ENCODE data around the gene PRKG1.

PRKG1 gene

DNA sequence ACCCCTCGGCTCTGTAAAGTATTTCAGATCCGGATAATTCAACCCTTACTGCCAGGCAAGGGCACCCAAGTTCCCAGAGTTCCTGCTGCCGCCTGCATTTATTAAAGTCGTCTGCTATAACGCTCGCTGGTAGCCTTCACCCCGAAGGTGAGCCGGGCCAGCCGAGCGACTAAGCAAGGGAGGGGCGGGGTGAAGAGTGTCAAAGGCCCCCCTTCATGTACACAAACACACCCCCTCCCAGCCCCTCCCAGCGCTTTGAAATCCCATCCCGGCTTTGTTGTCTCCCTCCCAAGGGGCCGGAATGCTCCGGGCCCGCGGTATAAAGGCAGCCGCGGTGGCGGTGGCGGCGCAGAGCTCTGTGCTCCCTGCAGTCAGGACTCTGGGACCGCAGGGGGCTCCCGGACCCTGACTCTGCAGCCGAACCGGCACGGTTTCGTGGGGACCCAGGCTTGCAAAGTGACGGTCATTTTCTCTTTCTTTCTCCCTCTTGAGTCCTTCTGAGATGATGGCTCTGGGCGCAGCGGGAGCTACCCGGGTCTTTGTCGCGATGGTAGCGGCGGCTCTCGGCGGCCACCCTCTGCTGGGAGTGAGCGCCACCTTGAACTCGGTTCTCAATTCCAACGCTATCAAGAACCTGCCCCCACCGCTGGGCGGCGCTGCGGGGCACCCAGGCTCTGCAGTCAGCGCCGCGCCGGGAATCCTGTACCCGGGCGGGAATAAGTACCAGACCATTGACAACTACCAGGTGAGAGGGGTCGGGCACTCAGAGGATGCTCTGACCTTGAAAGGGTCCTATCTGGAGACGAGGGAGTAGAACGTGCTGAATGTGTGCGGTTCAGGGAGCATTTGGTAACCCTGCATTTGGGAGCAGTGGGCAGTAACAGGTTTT is 1239.9 kb downstream of the PRKG1 start, which contains the start of gene DKK1:
DKK1 (plus strand) TSS at position 349 of the 889 bp plus-strand sequence; CDS start at position 503, 154 bp downstream.
- DNase-seq = peak; percentile 15 to 18

DNA sequence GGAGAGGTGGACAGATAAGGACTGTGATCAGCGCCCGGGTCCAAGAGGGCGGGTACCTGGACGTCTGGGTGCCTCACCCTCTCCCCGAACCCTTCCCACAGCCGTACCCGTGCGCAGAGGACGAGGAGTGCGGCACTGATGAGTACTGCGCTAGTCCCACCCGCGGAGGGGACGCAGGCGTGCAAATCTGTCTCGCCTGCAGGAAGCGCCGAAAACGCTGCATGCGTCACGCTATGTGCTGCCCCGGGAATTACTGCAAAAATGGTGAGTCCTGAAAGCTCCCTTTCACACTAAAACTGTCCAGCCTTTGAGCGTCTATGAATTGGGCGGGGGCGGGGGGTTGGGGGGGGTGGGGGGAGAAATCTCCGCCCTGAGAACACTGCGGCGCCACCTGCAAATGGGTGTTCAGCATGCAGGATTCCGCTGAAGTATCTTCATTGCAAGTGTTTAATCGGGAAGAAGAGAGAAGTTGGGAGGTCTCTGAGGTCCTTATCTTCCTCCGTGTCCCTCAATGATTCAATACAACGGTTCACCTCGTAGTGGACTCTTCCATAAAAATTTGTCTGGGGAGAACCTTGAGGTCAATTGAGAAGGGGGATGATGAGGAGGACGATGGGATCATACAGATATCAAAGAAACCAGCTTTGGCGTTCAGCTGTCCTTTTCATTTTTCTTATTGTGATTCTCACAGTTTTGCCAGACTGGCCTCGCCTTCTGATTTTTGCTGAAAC is 1240.7 kb downstream of the PRKG1 start:
- DNase-seq = no peak

DNA sequence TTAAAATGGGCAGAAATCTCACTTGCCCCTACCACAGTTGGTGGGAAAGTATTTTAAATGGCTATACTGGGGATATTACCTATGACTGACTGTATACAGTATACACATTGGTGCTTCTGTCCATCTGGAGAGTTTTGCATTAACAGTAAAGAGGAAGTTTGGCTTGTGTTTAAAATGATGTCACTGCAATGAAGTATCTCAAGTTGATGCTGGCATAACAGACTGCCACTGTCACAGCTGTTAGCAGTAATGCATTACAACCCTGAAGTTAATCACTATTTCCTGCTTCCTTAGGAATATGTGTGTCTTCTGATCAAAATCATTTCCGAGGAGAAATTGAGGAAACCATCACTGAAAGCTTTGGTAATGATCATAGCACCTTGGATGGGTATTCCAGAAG is 1241.7 kb downstream of the PRKG1 start:
- DNase-seq = no peak

DNA sequence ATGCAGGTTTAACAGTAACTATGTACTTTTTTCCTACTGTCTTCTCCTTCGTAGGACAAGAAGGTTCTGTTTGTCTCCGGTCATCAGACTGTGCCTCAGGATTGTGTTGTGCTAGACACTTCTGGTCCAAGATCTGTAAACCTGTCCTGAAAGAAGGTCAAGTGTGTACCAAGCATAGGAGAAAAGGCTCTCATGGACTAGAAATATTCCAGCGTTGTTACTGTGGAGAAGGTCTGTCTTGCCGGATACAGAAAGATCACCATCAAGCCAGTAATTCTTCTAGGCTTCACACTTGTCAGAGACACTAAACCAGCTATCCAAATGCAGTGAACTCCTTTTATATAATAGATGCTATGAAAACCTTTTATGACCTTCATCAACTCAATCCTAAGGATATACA is 1242.2 kb downstream of the PRKG1 start:
- no peak for DNase-seq

DNA sequence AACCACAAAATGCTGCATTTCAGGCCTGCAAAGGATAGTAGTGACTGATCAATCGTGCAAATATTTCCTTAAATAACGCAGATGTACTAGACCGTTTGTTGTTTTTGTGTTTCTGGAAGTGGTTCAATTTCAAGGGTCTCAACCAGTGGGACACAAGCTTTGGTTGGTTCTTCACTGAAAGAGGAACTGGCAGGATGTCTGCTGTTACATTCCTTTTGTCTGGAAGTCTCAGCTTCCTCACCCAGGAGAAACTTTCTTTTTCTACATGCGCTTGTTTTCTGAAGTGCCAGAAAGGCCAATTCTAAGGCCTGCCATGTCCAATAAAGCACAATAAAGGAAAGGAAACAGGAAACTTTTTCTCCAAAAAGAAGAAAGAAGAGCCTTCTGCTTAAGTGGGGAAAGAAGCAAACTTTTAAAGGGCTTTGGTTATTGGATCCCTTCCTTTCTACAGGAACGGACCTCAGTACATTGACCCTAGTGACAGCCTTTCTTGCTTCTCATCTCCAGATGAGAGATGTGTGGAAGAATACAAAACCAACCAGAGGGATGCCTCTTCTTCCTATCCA is 1243.9 kb downstream of the PRKG1 start:
- DNase-seq = no peak

DNA sequence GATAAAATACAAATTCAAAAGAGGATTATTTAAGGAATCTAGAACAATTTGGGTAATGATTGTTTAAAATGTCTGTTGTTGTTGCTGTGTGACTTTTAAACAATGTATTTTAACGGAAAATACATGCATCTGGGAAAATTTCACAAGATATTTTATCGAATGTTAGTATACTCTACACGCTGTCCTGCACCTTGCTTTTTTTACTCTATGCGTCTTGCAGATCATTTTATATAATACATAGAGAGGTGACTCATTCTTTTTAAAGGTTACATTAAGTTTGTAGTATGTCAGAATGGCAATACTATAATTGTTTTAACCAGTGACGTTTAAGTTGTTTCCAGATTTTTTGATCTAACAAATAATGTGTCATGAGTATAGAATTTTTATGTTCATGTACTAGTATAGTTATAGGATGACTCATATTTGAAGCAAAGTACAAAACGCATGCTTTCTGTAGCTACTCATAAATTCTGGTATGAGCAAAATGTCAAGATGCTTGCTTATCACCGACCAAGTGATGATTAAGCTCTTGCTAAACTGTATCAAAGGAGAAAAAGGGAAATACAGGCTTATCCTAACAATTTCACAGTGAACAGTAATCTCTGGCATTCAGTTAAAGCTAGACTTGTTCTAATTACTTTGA is 1244.7 kb downstream of the PRKG1 start:
- no peak for DNase-seq

DNA sequence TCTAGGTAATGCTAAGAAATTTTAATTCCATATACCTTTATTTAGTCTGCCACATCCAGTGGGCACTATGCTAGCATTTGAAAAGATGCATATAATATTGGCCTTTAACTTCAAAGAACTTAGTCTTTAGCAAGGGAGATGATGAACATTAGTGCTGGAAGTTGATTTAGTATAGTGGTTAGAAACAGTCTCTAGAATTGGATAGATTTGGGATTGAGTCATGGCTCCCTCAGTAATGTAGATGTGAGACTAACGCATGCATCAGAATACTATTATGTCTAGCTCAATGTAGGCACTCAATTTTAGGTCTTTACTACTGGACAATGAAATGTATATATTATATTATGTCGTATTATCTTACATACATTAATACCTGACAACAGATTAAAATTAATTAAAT is 1245.6 kb downstream of the PRKG1 start:
- no peak for DNase-seq

DNA sequence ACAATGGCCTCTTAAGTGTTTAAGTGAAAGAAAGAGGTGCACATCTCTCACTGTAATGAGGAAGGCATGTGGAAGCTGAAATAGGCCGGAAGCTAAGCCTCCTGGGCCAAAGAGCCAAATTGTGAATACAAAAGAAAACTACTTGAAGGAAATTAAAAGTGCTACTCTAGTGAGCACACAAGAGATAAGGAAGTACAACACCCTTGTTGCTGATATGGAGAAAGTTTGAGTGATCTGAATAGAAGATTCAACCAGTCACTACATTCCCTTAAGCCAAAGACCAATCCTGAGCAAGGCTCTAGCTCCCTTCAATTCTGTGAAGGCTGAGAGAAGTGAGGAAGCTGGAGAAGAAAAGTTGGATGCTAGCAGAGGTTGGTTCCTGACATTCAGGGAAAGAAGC is 1248.0 kb downstream of the PRKG1 start:
- DNase-seq = no peak

DNA sequence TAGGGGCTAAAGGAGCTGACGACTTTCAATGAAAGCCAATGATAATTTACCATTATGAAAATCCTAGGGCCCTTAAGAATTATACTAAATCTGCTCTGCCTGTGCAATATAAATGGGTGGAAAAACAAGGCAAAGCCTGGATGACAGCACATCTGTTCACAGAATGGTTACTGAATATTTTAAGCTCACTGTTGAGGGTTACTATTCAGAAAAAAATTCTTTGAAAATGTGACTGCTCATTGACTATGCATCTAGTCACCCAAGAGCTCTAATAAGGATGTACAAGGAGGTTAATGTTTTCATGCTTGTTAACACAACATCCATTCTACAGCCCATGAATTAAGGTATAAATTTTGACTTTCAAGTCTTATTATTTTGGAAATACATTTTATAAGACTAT is 1248.6 kb downstream of the PRKG1 start:
- DNase-seq = no peak

DNA sequence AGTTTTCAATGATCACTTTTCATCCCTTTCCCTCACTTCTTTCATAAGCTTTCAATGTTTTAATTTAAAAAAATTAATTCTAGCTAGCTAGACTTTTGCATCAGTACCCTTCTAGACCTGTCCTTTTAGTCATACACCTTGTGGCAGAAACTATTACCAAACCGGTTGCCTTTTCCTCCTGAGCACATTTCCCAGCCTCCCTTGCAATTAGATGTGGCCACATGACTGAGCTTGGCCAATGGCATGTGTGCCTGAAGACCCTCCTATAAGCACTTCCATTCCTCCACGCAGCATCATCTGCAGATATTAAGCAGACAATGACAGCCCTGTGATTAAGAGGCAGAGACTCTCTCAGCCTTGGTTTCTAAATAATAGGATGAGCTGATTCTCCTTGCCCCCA is 1252.1 kb downstream of the PRKG1 start:
- no peak for DNase-seq

DNA sequence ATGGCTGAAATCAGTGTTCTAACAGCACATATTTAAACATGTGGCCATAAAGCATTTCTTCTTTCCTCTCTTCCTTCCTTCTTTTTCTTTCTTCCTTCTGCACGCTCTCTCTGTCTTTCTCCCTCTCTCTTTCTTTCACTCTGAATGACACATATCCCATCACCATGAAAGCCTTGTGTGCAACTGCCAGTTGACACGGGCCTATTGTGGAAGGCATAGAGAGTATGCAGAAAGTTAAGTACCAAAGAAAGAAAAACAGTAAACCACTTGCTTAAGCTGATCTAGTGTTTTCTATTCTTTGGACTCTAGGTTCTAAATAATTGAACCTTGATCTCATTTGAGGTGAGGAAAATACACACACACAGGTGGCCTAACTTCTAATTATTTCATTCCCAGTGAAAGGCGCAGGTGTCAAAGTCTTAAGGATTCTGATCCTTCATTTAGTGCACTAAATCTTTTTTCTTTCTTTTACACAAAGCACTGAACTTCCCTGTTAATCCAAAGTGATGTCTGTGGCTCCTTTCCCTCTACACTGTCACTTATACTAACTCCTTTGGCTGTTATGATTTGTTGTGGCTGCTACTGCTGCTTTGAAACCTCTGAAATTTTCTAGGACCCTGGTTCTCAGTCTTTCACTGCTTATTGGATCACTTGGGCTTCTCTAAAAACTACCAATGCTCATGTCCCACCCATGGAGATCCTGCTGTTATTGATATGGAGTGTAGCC is 1257.5 kb downstream of the PRKG1 start:
- no peak for DNase-seq

DNA sequence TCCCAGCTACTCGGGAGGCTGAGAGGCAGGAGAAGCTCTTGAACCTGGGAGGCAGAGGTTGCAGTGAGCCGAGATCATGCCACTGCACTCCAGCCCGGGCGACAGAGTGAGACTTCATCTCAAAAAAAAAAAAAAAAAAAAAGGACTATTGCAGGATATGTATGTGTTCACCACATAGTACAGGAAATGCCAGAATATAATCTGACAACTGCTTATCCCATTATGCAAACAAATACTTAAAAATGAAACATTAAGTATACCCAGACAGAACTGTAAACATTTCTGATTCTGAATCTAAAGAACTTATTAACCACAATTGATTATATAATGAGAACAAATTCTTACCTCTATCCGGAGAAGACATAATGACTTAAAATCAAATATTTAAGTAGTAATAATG is 1258.5 kb downstream of the PRKG1 start:
- no peak for DNase-seq

DNA sequence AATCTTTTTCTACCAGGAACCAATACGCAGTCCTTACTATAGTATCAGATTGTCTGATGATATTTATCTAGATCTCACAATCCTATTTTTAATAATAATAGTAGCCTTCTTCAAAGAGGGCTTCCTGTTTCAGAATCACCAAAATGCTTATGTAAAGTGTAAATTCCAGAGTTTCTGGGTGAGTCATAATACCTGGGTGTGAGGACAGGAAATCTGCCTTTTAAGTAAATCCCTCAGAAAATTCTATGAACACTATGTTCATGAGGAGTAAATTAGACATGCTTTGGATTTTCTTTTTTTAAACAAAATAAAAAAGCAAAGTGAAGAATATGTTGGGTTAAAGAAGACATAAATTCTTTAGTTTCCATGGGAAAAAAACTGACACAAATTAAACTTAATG is 1260.3 kb downstream of the PRKG1 start:
- no peak for DNase-seq

DNA sequence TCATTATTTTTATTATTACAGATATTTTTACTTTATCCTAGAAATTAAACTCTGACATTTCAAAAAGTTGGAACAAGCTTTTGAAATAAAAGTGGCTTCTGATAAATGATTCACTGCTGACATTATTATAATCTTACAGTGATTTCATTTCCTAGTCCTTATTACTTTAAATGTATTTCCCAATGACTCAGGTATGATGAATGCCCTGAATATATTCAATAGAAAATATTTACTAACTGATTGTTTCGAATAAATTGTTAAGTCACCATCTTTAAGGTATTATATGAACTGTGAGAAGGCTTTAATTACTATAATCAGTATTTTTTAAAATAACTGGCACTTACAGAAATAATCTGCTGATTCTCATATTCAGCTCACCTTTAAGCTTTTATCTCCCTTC is 1261.4 kb downstream of the PRKG1 start:
- DNase-seq = no peak

DNA sequence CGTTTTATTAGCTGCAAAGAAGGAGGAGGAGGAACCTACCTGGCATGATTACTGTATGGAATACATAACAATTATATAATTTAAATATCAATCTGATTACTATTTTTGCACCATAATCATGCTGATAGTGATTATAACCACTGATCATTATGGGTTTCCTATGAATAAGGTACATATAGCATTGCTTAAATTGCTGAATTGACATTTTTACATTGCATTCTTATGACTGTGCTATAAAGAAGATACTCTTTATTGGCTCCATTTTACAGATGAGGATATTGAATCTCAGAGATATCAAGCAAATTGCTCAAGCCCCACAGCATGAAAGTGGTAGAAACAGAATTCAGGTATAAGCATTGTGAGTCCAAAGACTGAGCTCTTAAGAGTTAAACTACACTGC is 1262.9 kb downstream of the PRKG1 start:
- DNase-seq = no peak

DNA sequence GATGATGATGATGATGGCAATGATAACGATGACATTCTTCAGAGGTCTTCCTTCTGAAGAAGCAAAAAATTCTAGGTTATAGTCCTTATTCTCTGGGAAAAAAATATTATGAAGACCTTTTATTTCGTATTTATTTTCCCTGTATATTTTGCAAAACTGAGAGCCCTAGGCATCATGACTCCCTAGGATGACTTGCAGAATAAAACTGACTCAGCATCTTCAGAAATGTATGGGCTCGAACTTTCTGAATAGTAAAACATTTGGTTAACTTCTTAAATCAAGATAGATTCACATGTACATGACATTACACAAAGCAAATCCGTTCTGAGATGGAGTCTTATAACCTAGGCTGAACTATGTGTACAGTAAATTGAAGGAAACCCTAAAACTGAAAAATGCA is 1269.2 kb downstream of the PRKG1 start:
- DNase-seq = no peak

DNA sequence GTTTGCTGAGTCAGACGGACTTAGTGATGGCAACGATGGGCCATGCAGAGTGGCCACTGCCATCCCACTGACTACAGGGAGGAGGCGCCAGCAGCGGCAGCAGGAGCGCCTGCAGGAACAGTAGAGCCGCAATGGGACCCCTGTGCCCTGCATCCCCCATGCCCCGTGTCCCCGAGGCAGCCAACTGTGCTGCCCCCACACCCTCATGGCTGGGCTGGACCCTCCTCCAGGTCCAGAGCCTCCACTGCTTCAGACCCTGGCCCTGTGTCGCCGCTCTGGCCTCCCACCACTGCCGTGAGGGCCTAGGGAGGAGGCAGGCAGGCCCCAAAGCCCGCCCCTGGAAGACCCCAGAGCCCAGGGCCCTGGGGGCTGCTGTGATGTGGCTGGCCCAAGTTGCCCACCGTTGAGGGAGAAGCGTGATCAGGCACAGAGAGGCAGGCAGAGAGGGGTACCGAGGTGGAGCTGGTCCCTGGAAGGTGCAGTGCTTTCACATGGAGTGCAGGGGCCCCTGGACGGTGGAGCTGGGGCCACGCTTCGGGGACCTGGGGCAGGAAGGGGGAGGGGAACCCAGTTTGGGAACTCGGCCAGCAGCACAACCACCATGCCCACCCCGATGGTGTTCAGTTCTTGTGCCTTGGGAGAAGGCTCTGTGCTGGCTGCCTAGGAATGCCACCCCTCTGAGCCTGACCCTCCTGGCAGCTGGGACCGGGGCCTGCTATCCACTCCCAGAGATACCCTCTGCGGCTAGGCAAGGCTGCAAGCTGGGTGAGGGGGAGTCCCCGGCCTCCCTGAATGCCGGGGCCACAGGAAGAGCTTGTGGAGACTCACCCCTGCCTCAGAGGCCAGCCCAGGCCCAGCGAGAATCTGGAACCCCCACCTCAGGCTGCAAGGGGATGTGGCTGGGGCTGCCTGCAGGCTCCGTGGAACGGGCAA is 1272.4 kb downstream of the PRKG1 start:
- DNase-seq = no peak

DNA sequence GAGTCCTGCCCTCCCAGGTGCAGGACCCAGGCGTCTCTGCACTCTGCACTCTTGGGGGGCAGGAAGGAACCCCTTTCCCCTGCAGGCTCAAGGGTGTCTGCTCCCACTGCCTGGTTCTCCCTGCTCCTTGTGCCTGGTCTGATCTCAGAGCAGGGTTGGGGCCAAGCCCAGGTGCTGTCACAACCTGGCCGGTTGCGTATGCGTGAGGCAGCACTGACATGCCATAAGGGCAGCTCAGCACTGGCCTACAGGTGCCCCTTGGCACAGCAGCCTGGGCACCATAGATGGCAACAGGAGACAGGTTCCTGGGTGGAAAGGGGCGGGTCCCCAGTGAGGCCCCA is 1273.0 kb downstream of the PRKG1 start:
- no peak for DNase-seq

Data from inflammatory macrophage treated with lipopolysaccharide for 1 hour (primary cell).